H9 (cell line): ENCODE results near the gene PTBP2. TPM values are rescaled to one million over a fixed set of nuclear protein-coding genes. Genes with fewer than 3 reads are reported as not detected.

ENCODE experiments used
- DNase-seq: peaks from one replicate; pipeline ENCODE4 v3.0.0-alpha.2; 2017
- H2AFZ ChIP-seq: one replicate; pipeline ENCODE4 v1.6.1; 2013; ENCODE audit warnings: mild to moderate bottlenecking, low read length, control low read depth, moderate library complexity
- H2AK5ac ChIP-seq: 2 replicates; pipeline ENCODE4 v1.6.1; 2013; ENCODE audit warnings: low read length, control low read depth, mixed read lengths; ENCODE audit not compliant: insufficient read length
- H2BK120ac ChIP-seq: one replicate; pipeline ENCODE4 v1.6.1; 2013; ENCODE audit warnings: low read depth, mild to moderate bottlenecking, low read length, control low read depth, inconsistent platforms; ENCODE audit not compliant: poor library complexity, severe bottlenecking
- H2BK12ac ChIP-seq: 2 replicates; pipeline ENCODE4 v1.6.1; 2013; ENCODE audit warnings: low read length, control low read depth, mixed read lengths, low read depth; ENCODE audit not compliant: insufficient read length
- H2BK15ac ChIP-seq: 2 replicates; pipeline ENCODE4 v1.6.1; 2013; ENCODE audit warnings: low read depth, low read length, control low read depth
- H2BK20ac ChIP-seq: one replicate; pipeline ENCODE4 v1.6.1; 2013; ENCODE audit warnings: low read depth, mild to moderate bottlenecking, low read length, control low read depth, inconsistent platforms; ENCODE audit not compliant: poor library complexity, severe bottlenecking
- H2BK5ac ChIP-seq: 2 replicates; pipeline ENCODE4 v1.6.1; 2013; ENCODE audit warnings: low read length, control low read depth, mixed read lengths; ENCODE audit not compliant: insufficient read length
- H3K14ac ChIP-seq: 2 replicates; pipeline ENCODE4 v1.6.1; 2013; ENCODE audit warnings: low read length, control low read depth; ENCODE audit not compliant: insufficient read depth
- H3K18ac ChIP-seq: 2 replicates; pipeline ENCODE4 v1.6.1; 2013; ENCODE audit warnings: low read depth, mild to moderate bottlenecking, mixed read lengths, low read length, control low read depth; ENCODE audit not compliant: insufficient read length
- H3K23ac ChIP-seq: 2 replicates; pipeline ENCODE4 v1.6.1; 2013; ENCODE audit warnings: low read length, control low read depth, mixed read lengths, low read depth; ENCODE audit not compliant: insufficient read length
- H3K23me2 ChIP-seq: 2 replicates; pipeline ENCODE4 v1.6.1; 2013; ENCODE audit warnings: low read depth, mild to moderate bottlenecking, mixed read lengths, low read length, control low read depth; ENCODE audit not compliant: insufficient read length, poor library complexity, severe bottlenecking
- H3K27ac ChIP-seq: 2 replicates; pipeline ENCODE4 v1.5.1; 2013; ENCODE audit warnings: low read length, control low read depth, mixed read lengths, low read depth; ENCODE audit not compliant: insufficient read length
- H3K27me3 ChIP-seq: 2 replicates; pipeline ENCODE4 v1.6.1; 2013; ENCODE audit warnings: low read length, control low read depth, inconsistent platforms; ENCODE audit not compliant: insufficient read depth
- H3K4ac ChIP-seq: 2 replicates; pipeline ENCODE4 v1.6.1; 2013; ENCODE audit warnings: low read depth, mild to moderate bottlenecking, control low read depth, inconsistent platforms, low read length, moderate library complexity
- H3K4me1 ChIP-seq: 2 replicates; pipeline ENCODE4 v1.6.1; 2013; ENCODE audit warnings: low read length, control low read depth, inconsistent platforms; ENCODE audit not compliant: insufficient read depth
- H3K4me2 ChIP-seq: 2 replicates; pipeline ENCODE4 v1.6.1; 2013; ENCODE audit warnings: low read length, control low read depth, mixed read lengths; ENCODE audit not compliant: insufficient read length, insufficient read depth
- H3K56ac ChIP-seq: 2 replicates; pipeline ENCODE4 v1.6.1; 2013; ENCODE audit warnings: low read depth, mild to moderate bottlenecking, mixed read lengths, low read length, control low read depth; ENCODE audit not compliant: insufficient read length
- H3K79me1 ChIP-seq: 2 replicates; pipeline ENCODE4 v1.6.1; 2013; ENCODE audit warnings: low read depth, mild to moderate bottlenecking, moderate library complexity, low read length, control low read depth, inconsistent platforms; ENCODE audit not compliant: insufficient read depth, poor library complexity, severe bottlenecking
- H3K79me2 ChIP-seq: 2 replicates; pipeline ENCODE4 v1.6.1; 2013; ENCODE audit warnings: low read length, control low read depth, inconsistent platforms; ENCODE audit not compliant: insufficient read depth
- H3K9ac ChIP-seq: 2 replicates; pipeline ENCODE4 v1.6.1; 2013; ENCODE audit warnings: low read length, control low read depth, mixed read lengths; ENCODE audit not compliant: insufficient read length; ENCODE audit errors: extremely low read depth
- H3K9me3 ChIP-seq: one replicate; pipeline ENCODE4 v1.6.1; 2013; ENCODE audit warnings: low read depth, low read length, inconsistent platforms; ENCODE audit not compliant: control insufficient read depth
- H3T11ph ChIP-seq: one replicate; pipeline ENCODE4 v1.6.1; 2013; ENCODE audit warnings: mild to moderate bottlenecking, low read length, control low read depth, inconsistent platforms
- H4K20me1 ChIP-seq: one replicate; pipeline ENCODE4 v1.6.1; 2013; ENCODE audit not compliant: control insufficient read depth, insufficient read length, insufficient read depth
- H4K5ac ChIP-seq: 2 replicates; pipeline ENCODE4 v1.6.1; 2013; ENCODE audit warnings: low read depth, mild to moderate bottlenecking, mixed read lengths, low read length, control low read depth; ENCODE audit not compliant: insufficient read length
- H4K8ac ChIP-seq: replicated peaks from 2 replicates; pipeline ENCODE4 v1.6.1; 2013; ENCODE audit warnings: low read length, control low read depth, mixed read lengths, low read depth; ENCODE audit not compliant: insufficient read length
- H4K91ac ChIP-seq: 2 replicates; pipeline ENCODE4 v1.6.1; 2013; ENCODE audit warnings: low read depth, mild to moderate bottlenecking, moderate library complexity, mixed read lengths, low read length, control low read depth; ENCODE audit not compliant: insufficient read length
- H3K27ac Mint-ChIP-seq, 3 experiments: 2 replicates in 2 of 3; 3 replicates in 1 of 3; pipeline ENCODE4 v1.8.0; 2020 to 2021; ENCODE audit warnings: mixed read lengths in 3 of 3, mild to moderate bottlenecking in 1 of 3, moderate library complexity in 1 of 3
- H3K27me3 Mint-ChIP-seq: 2 replicates; pipeline ENCODE4 v1.8.0; 2021; ENCODE audit warnings: low read depth, mild to moderate bottlenecking, moderate library complexity, mixed read lengths
- H3K36me3 Mint-ChIP-seq, 3 experiments: 2 replicates in 2 of 3; 3 replicates in 1 of 3; pipeline ENCODE4 v1.8.0; 2020 to 2021; ENCODE audit warnings: low read depth in 3 of 3, mixed read lengths in 3 of 3; ENCODE audit not compliant: insufficient read depth in 1 of 3
- H3K4me1 Mint-ChIP-seq, 2 experiments: 2 replicates each; pipeline ENCODE4 v1.8.0; 2020; ENCODE audit warnings: mixed read lengths in 2 of 2
- H3K4me3 Mint-ChIP-seq, 2 experiments: 2 replicates in 1 of 2; 3 replicates in 1 of 2; pipeline ENCODE4 v1.8.0; 2020 to 2021; ENCODE audit warnings: mild to moderate bottlenecking in 2 of 2, mixed read lengths in 2 of 2, moderate library complexity in 1 of 2
- H3K9me3 Mint-ChIP-seq, 2 experiments: 2 replicates in 1 of 2; 3 replicates in 1 of 2; pipeline ENCODE4 v1.8.0; 2020; ENCODE audit warnings: mild to moderate bottlenecking in 2 of 2, mixed read lengths in 2 of 2, moderate library complexity in 1 of 2
- WGBS: extraction: QIAGEN DNeasy Blood & Tissue Kit; methylation state at CpG from one replicate; pipeline ENCODE4 v1.1.7; 2013; ENCODE audit warnings: missing lambda C conversion rate, low lambda C conversion rate, mixed read lengths; ENCODE audit not compliant: insufficient read length; ENCODE audit errors: extremely low coverage; 5-methylcytosine and 5-hydroxymethylcytosine counted together
- total RNA-seq: library from RNA; stranded (reverse); gene quantifications from 2 replicates; pipeline ENCODE4 v1.2.1, GENCODE V29; 2021
- TF ChIP-seq, protein P1 (sequence below): fragments of 200-600 bp; sonication (generic); conservative IDR thresholded peaks from 3 replicates; pipeline ENCODE4 v1.8.0; 2021; ENCODE audit warnings: antibody characterized with exemption, mild to moderate bottlenecking

PTBP2 gene
- total RNA-seq, 1 experiment from 2014 or later = 75.4 TPM

DNA sequence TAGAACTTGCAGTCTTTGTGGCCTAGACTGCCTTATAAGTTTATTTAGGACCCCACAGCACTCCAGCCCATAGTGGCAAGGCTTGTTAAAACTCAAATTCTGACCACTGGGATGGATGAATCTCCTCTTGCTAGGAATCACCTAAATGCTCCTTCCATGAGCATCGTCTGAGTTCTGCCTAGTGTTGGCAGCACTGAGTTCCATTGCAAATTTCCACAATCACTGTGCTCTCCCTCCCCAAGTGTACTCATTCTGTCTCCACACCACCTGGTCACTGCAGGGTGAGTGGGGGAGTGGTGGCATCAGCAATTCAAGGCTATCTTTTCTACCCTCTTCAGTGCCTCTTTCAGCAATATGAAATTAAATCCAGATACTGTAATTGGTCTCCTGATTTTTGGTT is 46.7 kb upstream of the PTBP2 start:
- Histone ChIP-seq H4K5ac (no peak overlapping the region), H2BK12ac (no peak overlapping the region), H3K79me2 (no peaks in the 10 kb centered on the region), H3K23me2 (no peaks in the 10 kb centered on the region), H2AFZ (no peak overlapping the region), H3K23ac (no peak overlapping the region), H2BK5ac (no peak overlapping the region), H2BK120ac (no peak overlapping the region), H2BK15ac (no peak overlapping the region), H3K4me1 (no peaks in the 10 kb centered on the region), H3K56ac (no peak overlapping the region), H3T11ph (no peak overlapping the region), H2AK5ac (no peak overlapping the region), H4K8ac (no peak overlapping the region), H4K91ac (no peak overlapping the region), H3K4me2 (no peak overlapping the region), H3K27me3 (no peaks in the 10 kb centered on the region), H3K9ac (no peak overlapping the region), H3K18ac (no peak overlapping the region), H2BK20ac (no peak overlapping the region), H3K79me1 (no peaks in the 10 kb centered on the region), H3K9me3 (no peaks in the 10 kb centered on the region), H3K14ac (no peak overlapping the region), H4K20me1 (no peaks in the 10 kb centered on the region), H3K27ac (no peak overlapping the region), H3K4ac (no peak overlapping the region)
- DNase-seq = no peak
- no CpG with 5 or more reads among the region's 1 CpG for WGBS
- no peak overlapping the region for H3K27ac Mint-ChIP-seq
- no peaks in the 10 kb centered on the region for H3K27me3 Mint-ChIP-seq
- peaks cover 0 to 4% of the 10 kb centered on the region in 2 experiments; a peak in 1 of 4 replicates for H3K4me1 Mint-ChIP-seq
- TF ChIP-seq, protein P1, sequence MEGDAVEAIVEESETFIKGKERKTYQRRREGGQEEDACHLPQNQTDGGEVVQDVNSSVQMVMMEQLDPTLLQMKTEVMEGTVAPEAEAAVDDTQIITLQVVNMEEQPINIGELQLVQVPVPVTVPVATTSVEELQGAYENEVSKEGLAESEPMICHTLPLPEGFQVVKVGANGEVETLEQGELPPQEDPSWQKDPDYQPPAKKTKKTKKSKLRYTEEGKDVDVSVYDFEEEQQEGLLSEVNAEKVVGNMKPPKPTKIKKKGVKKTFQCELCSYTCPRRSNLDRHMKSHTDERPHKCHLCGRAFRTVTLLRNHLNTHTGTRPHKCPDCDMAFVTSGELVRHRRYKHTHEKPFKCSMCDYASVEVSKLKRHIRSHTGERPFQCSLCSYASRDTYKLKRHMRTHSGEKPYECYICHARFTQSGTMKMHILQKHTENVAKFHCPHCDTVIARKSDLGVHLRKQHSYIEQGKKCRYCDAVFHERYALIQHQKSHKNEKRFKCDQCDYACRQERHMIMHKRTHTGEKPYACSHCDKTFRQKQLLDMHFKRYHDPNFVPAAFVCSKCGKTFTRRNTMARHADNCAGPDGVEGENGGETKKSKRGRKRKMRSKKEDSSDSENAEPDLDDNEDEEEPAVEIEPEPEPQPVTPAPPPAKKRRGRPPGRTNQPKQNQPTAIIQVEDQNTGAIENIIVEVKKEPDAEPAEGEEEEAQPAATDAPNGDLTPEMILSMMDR = peak; percentile 47
- peaks cover 18% of the 10 kb centered on the region in 2 experiments for H3K9me3 Mint-ChIP-seq
- peaks cover 10 to 12% (median 11%) of the 10 kb centered on the region in 3 experiments for H3K36me3 Mint-ChIP-seq
- no peak overlapping the region for H3K4me3 Mint-ChIP-seq
